Measurements from ENCODE around the gene KSR2. TPM values are rescaled to one million over a fixed set of nuclear protein-coding genes. Genes with fewer than 3 reads are reported as not detected.

KSR2 gene
- total and polyA plus RNA-seq, 7 donors: under 0.01 to 0.04 (median 0.02) TPM; not detected in 2

DNA sequence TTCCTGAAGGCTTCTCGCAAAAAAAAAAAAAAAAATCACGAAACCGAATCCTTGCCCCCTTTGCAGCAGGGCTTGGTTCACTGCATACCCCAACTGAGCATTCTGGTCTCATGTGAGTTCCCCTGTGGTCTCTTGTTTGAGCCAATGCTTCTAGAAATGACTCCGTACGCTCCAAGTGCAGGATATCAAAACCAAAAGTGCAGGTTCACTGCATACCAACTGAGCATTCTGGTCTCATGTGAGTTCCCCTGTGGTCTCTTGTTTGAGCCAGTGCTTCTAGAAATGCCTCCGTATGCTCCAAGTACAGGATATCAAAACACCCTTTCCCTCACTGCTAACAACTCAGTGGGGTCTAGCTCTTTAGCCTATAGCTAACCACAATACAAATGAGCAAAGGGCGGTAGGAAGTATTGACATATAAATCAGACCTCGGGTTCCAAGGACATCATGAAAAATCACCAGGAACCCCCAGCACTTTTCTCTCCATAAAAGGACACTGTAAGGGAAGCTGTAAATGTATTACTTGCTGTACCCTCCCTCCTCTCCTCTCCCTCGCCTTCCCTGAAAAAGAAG is 401.1 kb downstream of the KSR2 start:
- intact Hi-C loops (cut with DNase I): no loop called here
- Histone ChIP-seq H3K36me3 (ENCODE audit: insufficient read depth in 1 of 2, low read depth in 1 of 2) (no peaks in the 10 kb centered on the region), H3K9me3 (no peaks in the 10 kb centered on the region), H3K4me1 (no peaks in the 10 kb centered on the region), H3K4me3 (no peak overlapping the region), H3K27ac (no peak overlapping the region), H3K27me3 (ENCODE audit: insufficient read depth in 3 of 3, low read length in 2 of 3) (no peaks in the 10 kb centered on the region)
- ATAC-seq (no peak), DNase-seq (no peak)
- TF ChIP-seq, protein P1, sequence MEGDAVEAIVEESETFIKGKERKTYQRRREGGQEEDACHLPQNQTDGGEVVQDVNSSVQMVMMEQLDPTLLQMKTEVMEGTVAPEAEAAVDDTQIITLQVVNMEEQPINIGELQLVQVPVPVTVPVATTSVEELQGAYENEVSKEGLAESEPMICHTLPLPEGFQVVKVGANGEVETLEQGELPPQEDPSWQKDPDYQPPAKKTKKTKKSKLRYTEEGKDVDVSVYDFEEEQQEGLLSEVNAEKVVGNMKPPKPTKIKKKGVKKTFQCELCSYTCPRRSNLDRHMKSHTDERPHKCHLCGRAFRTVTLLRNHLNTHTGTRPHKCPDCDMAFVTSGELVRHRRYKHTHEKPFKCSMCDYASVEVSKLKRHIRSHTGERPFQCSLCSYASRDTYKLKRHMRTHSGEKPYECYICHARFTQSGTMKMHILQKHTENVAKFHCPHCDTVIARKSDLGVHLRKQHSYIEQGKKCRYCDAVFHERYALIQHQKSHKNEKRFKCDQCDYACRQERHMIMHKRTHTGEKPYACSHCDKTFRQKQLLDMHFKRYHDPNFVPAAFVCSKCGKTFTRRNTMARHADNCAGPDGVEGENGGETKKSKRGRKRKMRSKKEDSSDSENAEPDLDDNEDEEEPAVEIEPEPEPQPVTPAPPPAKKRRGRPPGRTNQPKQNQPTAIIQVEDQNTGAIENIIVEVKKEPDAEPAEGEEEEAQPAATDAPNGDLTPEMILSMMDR (IDR thresholded peaks at IDR 0.05): no peak
- WGBS, 3 donors: 65 to 69% (median 68%) methylated on average over 9 of the region's 9 CpGs

DNA sequence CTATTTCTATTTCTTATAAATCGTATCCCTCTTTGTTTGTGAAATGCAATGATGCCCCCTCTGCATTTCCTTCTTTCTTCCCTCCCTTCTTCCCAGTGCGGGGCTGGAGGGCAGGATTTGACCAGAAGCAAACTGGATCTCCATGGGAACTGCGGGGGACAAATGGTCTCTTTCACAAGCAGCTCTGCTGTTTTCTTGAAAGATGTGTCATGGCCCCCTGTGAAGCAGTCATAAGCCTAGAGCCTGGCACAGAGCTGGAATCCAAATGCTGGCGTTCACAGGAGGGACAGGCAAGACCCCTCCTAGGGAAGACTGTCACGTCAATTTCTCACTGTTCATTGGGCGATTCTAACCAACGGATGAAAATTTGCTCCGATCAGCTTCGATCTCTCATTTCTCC is 403.9 kb downstream of the KSR2 start:
- no peak overlapping the region for H3K4me3 ChIP-seq
- H3K9me3 ChIP-seq: no peaks in the 10 kb centered on the region
- WGBS, 3 donors: 45 to 54% (median 54%) methylated on average over 9 of the region's 9 CpGs
- no peak for DNase-seq
- H3K27me3 ChIP-seq (ENCODE audit: insufficient read depth in 3 of 3, low read length in 2 of 3): no peaks in the 10 kb centered on the region
- no peak overlapping the region for H3K27ac ChIP-seq
- H3K36me3 ChIP-seq (ENCODE audit: insufficient read depth in 1 of 2, low read depth in 1 of 2): no peaks in the 10 kb centered on the region
- ATAC-seq: no peak
- intact Hi-C loops (cut with DNase I): no loop called here
- TF ChIP-seq, protein P1 (IDR thresholded peaks at IDR 0.05): no peak
- H3K4me1 ChIP-seq: no peaks in the 10 kb centered on the region

DNA sequence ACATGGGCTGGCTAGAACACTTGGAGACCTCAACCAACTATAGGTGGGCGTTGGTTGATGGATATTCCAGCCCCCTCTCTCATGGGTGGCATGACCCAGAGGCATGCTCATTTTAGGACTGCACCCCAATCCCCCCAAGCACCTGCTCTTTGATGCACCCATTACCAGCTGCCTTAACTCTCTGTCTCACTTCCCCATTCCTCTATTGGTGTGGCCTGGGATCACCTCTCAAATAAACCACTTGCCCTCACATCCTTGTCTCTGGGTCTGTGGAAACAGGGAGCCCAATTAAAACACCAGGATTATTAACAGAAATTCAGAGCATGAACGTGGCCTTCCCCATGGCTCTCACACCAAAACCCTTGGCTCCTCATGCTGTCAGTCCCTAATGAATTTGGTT is 405.1 kb downstream of the KSR2 start:
- 56 to 59% (median 56%) methylated on average over 2 of the region's 2 CpGs for WGBS, 3 donors
- no peak overlapping the region for H3K27ac ChIP-seq
- H3K4me3 ChIP-seq: no peak overlapping the region
- no peaks in the 10 kb centered on the region for H3K27me3 ChIP-seq (ENCODE audit: insufficient read depth in 3 of 3, low read length in 2 of 3)
- TF ChIP-seq, protein P1 (IDR thresholded peaks at IDR 0.05): no peak
- intact Hi-C loops (cut with DNase I): no loop called here
- H3K36me3 ChIP-seq (ENCODE audit: insufficient read depth in 1 of 2, low read depth in 1 of 2): no peaks in the 10 kb centered on the region
- H3K4me1 ChIP-seq: no peaks in the 10 kb centered on the region
- DNase-seq (no peak), ATAC-seq (no peak)
- no peaks in the 10 kb centered on the region for H3K9me3 ChIP-seq

DNA sequence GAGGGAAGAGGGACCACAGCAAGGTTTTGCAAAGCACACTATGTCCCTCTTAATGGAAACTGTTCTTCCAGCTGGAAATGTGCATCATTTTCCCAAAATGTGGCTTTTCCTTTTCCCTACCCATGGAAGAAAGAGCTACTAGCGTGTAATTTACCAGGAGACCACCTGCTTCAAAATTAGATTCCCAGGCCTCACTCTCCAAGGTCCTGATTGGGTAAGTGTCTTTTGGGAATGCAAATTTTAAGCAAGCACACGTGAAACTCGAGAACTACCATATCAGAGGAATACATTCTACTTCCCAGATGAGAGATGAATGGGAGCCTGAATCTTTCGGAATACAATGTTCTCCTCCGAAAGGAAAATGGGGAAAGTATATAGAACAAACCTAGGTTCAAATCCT is 405.8 kb downstream of the KSR2 start:
- Histone ChIP-seq H3K36me3 (ENCODE audit: insufficient read depth in 1 of 2, low read depth in 1 of 2) (no peaks in the 10 kb centered on the region), H3K9me3 (no peaks in the 10 kb centered on the region), H3K4me1 (no peaks in the 10 kb centered on the region), H3K4me3 (no peak overlapping the region), H3K27ac (no peak overlapping the region), H3K27me3 (ENCODE audit: insufficient read depth in 3 of 3, low read length in 2 of 3) (peaks cover 0 to 1% (median 0%) of the 10 kb centered on the region in 3 donors)
- 44 to 55% (median 51%) methylated on average over 5 of the region's 5 CpGs for WGBS, 3 donors
- no peak for ATAC-seq
- intact Hi-C loops (cut with DNase I): no loop called here
- TF ChIP-seq, protein P1 (IDR thresholded peaks at IDR 0.05): no peak
- DNase-seq: no peak

DNA sequence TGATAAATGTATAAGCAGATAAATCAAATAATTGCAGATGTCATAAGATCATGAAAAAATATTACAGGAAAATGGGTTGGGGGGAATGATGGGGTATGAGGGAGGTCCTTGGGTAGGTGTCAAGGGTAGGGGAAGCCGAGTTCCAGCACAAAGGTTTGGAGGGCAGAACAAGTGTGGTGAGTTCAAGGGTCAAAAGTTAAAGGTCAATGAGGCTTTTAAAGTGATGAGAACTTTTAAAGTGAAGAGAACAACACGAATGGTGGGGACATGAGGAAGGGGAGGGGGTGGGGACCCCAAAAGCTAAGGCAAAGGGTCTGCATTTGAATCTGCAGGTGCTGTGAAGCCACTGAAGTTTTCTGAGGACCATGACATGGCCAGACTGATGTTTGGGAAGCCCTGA is 406.8 kb downstream of the KSR2 start:
- intact Hi-C loops (cut with DNase I): no loop called here
- no peaks in the 10 kb centered on the region for H3K9me3 ChIP-seq
- no peaks in the 10 kb centered on the region for H3K36me3 ChIP-seq (ENCODE audit: insufficient read depth in 1 of 2, low read depth in 1 of 2)
- TF ChIP-seq, protein P1 (IDR thresholded peaks at IDR 0.05): no peak
- 41 to 66% (median 62%) methylated on average over 2 of the region's 2 CpGs for WGBS, 3 donors
- H3K4me3 ChIP-seq: no peak overlapping the region
- no peak overlapping the region for H3K27ac ChIP-seq
- DNase-seq (no peak), ATAC-seq (no peak)
- peaks cover 0 to 3% (median 0%) of the 10 kb centered on the region in 3 donors for H3K27me3 ChIP-seq (ENCODE audit: insufficient read depth in 3 of 3, low read length in 2 of 3)
- no peaks in the 10 kb centered on the region for H3K4me1 ChIP-seq

Data from psoas muscle (tissue), 8 donors.